Endothelial cell (in vitro differentiated cells): ENCODE data around the gene TLN1. TPM values are rescaled to one million over a fixed set of nuclear protein-coding genes. Genes with fewer than 3 reads are reported as not detected.

ENCODE experiments used
- DNase-seq: peaks from one replicate; pipeline ENCODE4 v3.0.0; 2021; ENCODE audit warnings: low spot score
- H3K27ac Mint-ChIP-seq: one replicate; pipeline ENCODE4 v1.8.0; 2021; ENCODE audit warnings: mixed read lengths, inconsistent platforms; ENCODE audit not compliant: unreplicated experiment
- H3K27me3 Mint-ChIP-seq: one replicate; pipeline ENCODE4 v1.8.0; 2021; ENCODE audit warnings: mild to moderate bottlenecking, moderate library complexity, mixed read lengths, inconsistent platforms; ENCODE audit not compliant: unreplicated experiment
- H3K36me3 Mint-ChIP-seq: one replicate; pipeline ENCODE4 v1.8.0; 2021; ENCODE audit warnings: mild to moderate bottlenecking, low read depth, mixed read lengths, inconsistent platforms; ENCODE audit not compliant: unreplicated experiment
- H3K4me1 Mint-ChIP-seq: one replicate; pipeline ENCODE4 v1.8.0; 2021; ENCODE audit warnings: mild to moderate bottlenecking, mixed read lengths, inconsistent platforms; ENCODE audit not compliant: unreplicated experiment
- H3K4me3 Mint-ChIP-seq: one replicate; pipeline ENCODE4 v1.8.0; 2021; ENCODE audit warnings: mild to moderate bottlenecking, mixed read lengths, inconsistent platforms; ENCODE audit not compliant: unreplicated experiment
- H3K9me3 Mint-ChIP-seq: one replicate; pipeline ENCODE4 v1.8.0; 2021; ENCODE audit warnings: mixed read lengths, inconsistent platforms; ENCODE audit not compliant: unreplicated experiment
- CTCF ChIP-seq: fragments of 200-600 bp; sonication (generic); IDR thresholded peaks from one replicate; pipeline ENCODE4 v1.5.0; 2021; ENCODE audit warnings: antibody characterized with exemption; ENCODE audit not compliant: unreplicated experiment
- total RNA-seq: library from RNA; stranded (reverse); fragmentation: NEBNext Ultra II Directional; extraction: Animal tissue kit (Norgen Biotek cat#: 25700); gene quantifications from one replicate; pipeline ENCODE4 v1.2.1, GENCODE V29; 2021; ENCODE audit not compliant: unreplicated experiment

Gene TLN1
- total RNA-seq, 1 donor from 2014 or later = 370 TPM

DNA sequence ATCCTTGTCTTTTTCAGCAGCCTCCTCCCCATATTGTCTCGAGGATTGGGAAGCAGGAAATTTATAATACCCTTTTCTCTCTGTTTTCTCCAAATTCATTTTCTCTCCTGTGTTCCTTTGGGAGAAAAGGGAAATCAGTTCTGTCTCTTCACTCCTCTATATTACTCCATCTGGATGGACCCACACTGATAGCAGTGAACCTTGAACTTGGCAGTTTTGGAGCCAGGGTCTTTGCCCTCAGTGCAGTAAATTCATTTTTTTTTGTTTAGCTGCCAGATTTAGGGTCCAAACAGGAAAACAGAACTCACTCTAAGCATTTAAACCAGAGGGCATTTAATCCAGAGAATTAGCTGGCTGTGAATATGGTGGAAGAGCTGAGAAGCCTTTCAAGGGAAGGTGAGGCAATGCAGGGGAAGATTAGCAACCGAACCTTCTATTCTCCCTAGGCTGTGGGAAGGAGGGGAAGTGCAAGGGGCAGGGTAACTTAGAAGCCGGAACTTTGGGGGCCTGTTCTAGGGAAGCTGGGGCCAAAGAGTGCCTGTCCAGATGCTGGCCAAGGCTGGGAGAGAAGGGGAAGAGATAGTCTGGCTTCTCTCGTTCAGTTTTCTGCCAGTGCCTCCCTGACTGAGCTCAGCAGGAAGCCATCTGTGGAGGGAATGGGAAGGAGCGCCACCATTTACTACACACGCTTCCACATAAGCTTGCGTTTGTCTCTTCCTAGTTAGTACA, 43.1 kb upstream of the TLN1 start:
- H3K4me1 Mint-ChIP-seq = peaks cover 16% of the 10 kb centered on the region
- peak overlapping the region; percentile 74 for H3K27ac Mint-ChIP-seq

GRCh38 chr9:35771943-35772342, 39.9 kb upstream of the TLN1 start:
- Mint-ChIP-seq H3K36me3 (no peaks in the 10 kb centered on the region), H3K9me3 (no peaks in the 10 kb centered on the region), H3K4me1 (peaks cover 16% of the 10 kb centered on the region), H3K27ac (no peak overlapping the region), H3K27me3 (peaks cover 3% of the 10 kb centered on the region), H3K4me3 (no peak overlapping the region)
- no peak for DNase-seq
- no peak for TF ChIP-seq CTCF

More for the DNA sequence above, 43.1 kb upstream of the TLN1 start:
- no peaks in the 10 kb centered on the region for H3K9me3 Mint-ChIP-seq
- H3K36me3 Mint-ChIP-seq = no peaks in the 10 kb centered on the region
- H3K4me3 Mint-ChIP-seq = no peak overlapping the region
- DNase-seq = peak; percentile 18
- TF ChIP-seq CTCF = no peak
- H3K27me3 Mint-ChIP-seq = no peaks in the 10 kb centered on the region

GRCh38 chr9:35771534-35771933, 39.5 kb upstream of the TLN1 start:
- no peak for TF ChIP-seq CTCF
- no peak for DNase-seq
- peaks cover 3% of the 10 kb centered on the region for H3K27me3 Mint-ChIP-seq
- H3K9me3 Mint-ChIP-seq = no peaks in the 10 kb centered on the region
- H3K36me3 Mint-ChIP-seq = no peaks in the 10 kb centered on the region
- H3K4me1 Mint-ChIP-seq = peaks cover 16% of the 10 kb centered on the region
- H3K27ac Mint-ChIP-seq = no peak overlapping the region
- H3K4me3 Mint-ChIP-seq = no peak overlapping the region

DNA sequence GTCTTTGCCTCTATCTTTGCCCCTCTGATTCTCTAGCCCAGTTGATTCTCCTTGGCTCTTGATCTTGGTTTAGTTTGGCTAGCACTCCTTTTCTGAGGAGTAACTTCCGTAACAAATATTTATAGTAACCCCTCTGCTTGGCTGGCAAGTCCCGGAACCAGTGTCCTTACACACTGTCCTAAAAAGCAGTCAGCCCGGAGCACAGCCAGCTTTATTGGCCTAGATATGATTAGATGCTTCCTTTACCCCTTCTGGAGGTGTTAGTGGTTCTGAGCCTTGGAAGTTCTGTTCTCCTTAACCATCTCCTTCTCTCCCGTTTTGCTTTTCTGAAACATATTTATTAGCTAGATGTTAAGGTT, 39.1 kb upstream of the TLN1 start:
- TF ChIP-seq CTCF = no peak
- Mint-ChIP-seq H3K27ac (no peak overlapping the region), H3K36me3 (no peaks in the 10 kb centered on the region), H3K9me3 (no peaks in the 10 kb centered on the region), H3K27me3 (peaks cover 3% of the 10 kb centered on the region), H3K4me3 (no peak overlapping the region), H3K4me1 (peaks cover 14% of the 10 kb centered on the region)
- no peak for DNase-seq

DNA sequence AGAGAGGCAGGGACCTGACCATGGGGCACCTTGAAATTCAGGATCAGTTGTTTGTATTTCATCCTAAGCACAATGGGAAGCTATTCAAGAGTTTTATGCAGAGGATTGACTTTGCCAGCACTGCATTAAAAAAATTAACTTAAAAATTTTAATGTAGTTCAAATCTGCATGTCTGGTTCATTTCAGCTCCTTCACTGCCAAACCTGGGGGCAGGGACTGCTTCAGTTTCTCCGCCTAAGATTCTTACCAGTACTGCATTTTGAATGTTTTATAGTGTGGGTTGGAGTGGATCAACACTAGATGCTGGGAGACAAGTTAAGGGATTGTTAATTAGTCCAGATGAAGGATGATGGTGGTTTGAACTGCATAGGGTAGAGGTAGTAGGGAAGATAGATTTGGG, 37.8 kb upstream of the TLN1 start:
- Mint-ChIP-seq H3K27me3 (peaks cover 3% of the 10 kb centered on the region), H3K4me1 (peaks cover under 1% of the 10 kb centered on the region), H3K9me3 (no peaks in the 10 kb centered on the region), H3K36me3 (no peaks in the 10 kb centered on the region), H3K27ac (no peak overlapping the region), H3K4me3 (no peak overlapping the region)
- no peak for DNase-seq
- no peak for TF ChIP-seq CTCF
